NOMO-1 treated with DMSO at 0.1 percent for 48 hours (cell line): Measurements from ENCODE around the gene ZNF440.
"Not testable (repeated sequence)": the region's sequence is repeated elsewhere in the genome, so short reads cannot be mapped to it uniquely, and the experiment has no call there.

ENCODE experiments used
- DNase-seq: peaks from one replicate; lab custom pipeline; 2025; ENCODE audit not compliant: unreplicated experiment; lab: John Stamatoyannopoulos, UW

Gene ZNF440

DNA sequence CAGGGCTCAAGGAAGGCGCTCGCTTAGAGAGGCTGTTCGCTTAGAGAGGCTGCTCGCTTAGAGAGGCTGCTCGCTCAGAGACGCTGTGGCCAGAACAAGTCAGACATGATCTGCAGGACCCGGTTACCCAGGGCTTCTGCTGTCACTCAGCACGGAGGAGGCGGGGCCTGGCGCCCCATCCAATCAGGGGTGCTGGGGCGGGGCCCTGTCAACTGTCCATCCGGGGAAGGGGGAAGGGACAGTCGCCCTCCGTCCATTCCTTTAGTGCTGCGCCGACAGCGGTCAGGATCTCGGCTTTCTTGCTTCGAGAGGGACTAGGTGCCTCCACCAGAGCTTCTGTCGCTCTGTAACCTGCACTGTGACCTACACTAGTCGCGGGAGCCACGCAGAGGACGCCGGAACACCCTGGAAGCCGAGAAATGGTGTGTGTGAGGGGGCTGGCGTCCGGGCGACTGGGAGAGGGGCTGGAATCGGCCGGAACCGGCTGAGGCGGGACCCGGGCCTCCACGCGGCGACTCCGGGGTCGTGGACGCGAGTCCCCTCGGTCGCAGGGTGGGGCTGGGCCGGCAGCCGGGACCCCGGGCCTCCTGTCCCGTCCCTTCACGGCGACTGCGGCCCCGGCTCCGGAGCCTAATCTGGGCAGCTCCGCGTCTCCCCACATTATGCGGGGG lies at the start of gene ZNF440:
ZNF440 (plus strand) TSS at position 245 of the 671 bp plus-strand sequence; CDS start at position 420, 175 bp downstream.
- peak; percentile 92 for DNase-seq

DNA sequence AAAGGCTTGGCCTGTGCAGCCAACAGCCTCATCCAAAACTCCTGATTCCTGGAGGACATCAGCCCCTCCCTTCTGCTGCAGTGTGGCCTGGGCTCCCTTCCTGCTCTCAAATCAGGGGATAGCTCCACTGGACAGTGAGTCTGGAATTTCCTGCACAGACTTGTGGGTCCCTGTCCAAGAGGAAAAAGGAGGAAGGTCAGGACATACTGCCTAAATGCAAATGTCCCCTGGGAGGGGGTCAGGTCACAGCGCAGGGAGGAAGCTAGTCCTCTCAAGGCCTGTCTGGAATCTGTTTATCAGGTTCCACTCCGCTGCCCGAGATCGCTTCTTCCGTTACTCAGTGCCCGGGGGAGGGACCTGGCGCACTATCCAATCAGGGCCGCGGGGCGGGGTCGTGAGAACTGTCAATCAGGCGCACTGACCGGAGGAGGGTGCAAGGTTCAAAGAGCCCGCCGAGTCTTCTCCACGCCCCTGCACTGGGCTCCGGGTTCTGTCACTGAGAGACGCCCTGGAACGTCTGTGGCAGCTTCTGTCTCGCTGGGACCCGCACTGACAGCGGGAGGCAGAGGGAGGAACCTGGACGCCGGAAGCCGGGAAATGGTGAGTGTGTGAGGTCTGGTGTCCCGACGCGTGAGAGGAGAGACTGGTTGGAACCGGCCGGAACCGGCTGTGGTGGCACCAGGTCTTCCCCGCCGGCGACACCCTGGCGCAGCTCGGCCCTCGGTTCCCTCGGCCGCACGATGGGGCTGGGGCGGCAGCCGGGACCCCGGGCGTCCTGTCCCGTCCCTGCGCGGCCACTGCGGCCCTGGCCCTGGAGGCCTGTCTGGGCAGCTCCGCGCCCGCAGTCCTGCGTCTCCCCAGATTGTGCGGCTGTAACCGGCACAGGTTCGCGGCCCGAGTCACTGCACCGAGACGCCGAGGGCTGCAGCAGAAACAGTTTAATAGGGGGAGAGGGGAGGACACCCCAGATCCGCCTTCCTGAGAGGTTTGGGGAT lies 47.2 kb upstream of the ZNF440 start, which contains the start of gene ZNF441:
ZNF441 (plus strand) TSS at position 404 of the 995 bp plus-strand sequence; CDS start at position 598, 194 bp downstream.
- peak; percentile 92 for DNase-seq

DNA sequence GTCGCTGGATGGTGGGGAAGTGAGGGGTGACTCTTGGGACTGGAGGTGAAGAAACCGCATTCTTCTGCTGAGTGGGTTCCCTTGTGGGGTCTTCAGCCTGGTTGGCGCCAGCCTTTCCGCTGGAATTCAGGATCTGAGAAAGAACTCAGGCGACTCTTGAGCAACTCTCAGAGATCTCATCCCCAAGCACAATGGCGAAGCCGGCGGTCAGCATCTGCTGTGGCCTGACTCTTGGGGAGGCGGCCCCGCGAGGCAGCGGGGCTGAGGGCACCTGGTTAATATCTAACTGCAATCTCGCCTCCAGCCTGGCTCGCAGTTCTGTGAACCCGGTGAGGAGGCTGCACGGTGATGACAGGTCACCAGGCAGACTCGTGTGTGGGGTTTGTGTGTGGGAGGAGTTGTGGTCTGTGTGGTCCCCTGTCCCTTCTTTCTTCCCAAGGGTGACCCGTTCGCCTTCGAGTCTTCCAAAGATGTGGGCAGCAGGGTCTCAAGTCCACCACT lies 46.4 kb upstream of the ZNF440 start:
- peak; percentile 3 for DNase-seq

DNA sequence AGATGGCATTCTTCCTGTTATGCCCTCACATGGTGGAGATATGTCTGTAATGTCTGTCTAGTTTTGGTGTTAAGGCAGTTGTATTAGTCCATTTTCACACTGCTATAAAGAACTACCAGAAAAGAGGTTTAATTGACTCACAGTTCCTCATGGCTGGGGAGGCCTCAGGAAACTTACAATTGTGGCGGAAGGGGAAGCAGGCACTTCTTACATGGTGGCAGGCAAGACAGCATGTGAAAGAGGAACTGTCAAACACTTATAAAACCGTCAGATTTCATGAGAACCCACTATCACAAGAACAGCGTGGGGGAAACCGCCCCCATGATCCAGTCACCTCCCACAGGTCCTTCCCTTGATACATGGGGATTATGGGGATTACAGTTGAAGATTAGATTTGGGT lies 44.1 kb upstream of the ZNF440 start:
- no peak for DNase-seq

DNA sequence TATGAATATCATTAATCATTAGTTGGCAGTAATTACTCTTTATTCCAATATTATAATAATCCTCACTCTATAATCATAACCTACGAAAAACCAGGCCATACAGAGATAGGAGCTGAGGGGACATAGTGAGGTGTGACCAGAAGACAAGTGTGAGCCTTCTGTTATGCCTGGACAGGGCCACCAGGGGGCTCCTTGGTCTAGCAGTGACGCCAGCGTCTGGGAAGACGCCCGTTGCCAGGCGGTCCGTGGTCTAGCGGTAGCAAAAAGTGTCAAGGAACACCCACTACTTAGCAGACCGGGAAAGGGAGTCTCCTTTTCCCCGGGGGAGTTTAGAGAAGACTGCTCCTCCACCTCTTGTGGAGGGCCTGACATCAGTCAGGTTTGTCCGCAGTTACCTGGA lies 42.6 kb upstream of the ZNF440 start:
- not testable (repeated sequence) for DNase-seq

DNA sequence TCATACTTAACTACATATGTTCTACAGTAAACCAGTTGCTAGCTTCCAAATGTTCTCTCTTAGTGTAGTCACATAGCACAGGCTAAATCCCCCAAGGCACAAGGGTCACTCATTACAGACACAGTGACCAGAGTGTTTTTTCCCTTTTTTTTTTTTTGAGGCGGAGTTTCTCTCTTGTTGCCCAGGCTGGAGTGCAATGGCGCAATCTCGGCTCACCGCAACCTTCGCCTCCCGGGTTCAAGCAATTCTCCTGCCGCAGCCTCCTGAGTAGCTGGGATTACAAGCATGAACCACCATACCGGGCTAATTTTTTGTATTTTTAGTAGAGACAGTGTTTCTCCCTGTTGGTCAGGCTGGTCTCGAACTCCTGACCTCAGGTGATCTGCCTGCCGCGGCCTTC lies 37.4 kb upstream of the ZNF440 start:
- not testable (repeated sequence) for DNase-seq

DNA sequence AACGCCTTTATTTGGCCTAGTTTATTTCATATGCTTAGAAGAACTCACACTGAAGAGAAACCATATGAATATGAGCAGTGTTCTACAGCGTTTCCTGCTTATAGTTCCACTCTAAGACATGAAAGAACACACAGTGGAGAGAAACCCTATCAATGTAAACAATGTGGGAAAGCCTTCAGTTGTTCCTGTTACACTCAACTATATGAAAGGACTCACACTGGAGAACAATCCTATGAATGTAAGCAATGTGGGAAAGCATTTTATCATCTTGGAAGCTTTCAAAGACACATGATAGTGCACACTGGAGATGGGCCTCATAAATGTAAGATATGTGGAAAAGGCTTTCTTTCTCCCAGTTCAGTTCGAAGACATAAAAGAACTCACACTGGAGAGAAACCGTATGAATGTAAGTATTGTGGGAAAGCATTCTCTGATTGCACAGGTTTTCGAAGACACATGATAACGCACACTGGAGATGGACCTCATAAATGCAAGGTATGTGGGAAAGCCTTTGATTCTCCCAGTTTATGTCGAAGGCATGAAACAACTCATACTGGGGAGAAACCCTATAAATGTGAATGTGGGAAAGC lies 33.5 kb upstream of the ZNF440 start:
- no peak for DNase-seq

DNA sequence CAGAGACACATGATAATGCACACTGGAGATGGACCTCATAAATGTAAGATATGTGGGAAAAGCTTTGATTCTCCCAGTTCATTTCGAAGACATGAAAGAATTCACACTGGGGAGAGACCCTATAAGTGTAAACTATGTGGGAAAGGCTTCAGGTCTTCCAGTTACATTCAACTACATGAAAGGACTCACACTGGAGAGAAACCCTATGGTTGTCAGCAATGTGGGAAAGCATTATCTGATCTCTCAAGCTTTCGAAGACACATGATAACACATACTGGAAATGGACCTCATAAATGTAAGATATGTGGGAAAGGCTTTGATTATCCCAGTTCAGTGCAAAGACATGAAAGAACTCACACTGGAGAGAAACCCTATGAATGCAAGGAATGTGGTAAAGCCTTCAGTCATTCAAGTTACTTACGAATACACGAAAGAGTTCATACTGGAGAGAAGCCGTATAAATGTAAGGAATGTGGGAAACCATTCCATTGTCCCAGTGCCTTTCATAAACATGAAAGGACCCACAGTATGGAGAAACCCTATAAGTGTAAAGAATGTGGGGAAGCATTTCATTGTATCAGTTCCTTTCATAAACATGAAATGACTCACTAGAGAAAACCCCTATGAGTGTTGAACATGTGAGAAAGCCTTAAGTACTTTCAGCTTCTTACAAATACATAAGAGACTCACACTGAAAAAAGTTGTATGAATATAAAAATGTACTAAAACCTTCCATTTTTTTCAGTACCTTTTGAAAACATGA lies 32.6 kb upstream of the ZNF440 start:
- DNase-seq = no peak

DNA sequence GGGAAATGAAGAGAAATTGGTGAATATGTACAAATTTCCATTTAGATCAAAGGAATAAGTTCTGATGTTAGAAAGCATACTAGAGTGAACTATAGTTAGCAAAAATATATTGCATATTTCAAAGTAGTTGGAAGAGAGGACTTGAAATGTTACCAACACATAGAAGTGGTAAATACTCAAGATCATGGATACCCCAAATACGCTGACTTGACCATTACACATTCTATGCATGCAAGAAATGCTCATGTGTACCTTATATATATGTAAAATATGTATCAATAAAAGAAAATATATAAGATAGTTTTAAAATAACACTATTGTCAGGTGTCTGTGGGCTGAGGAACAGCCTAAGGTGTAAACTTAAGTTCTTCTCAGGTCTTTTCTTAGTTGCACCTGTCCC lies 30.3 kb upstream of the ZNF440 start:
- DNase-seq = no peak

DNA sequence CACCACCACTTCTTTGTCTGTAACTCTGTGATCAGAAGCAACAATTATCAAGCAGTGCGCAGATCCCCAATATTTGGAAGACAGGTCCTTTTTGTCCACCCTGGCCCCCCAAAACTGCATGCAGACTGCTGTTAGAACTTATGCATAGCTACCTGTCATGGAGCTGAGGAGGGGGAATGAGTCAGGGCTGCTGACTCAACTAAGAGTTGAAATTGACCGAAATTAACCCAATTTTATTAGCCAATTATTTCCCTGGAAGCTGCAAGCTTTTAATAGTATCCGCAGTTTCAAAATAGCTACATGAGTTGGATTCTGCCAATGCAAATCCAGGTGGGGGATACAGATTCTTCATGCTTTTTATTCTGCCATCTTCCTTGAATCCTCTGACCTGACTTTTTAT lies 29.7 kb upstream of the ZNF440 start:
- no peak for DNase-seq

DNA sequence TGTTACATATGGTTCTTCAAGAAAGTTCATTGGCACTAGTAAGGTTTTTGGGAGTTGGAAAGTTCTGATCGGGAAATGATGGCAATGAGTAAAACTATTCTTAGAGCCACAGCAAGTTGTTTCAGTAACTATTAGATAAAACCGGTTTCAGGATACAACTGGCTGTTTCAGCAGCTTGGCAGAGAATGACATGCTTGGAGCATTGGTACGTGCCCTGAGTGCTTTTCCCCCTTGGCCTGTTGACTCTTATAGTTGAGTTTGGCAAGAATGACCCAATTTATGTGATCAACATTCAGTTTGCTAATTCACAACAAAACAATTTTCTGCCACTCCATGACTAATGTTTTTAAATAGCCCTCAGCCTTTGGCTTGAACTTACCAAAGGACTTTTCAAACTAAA lies 26.5 kb upstream of the ZNF440 start:
- DNase-seq = no peak

DNA sequence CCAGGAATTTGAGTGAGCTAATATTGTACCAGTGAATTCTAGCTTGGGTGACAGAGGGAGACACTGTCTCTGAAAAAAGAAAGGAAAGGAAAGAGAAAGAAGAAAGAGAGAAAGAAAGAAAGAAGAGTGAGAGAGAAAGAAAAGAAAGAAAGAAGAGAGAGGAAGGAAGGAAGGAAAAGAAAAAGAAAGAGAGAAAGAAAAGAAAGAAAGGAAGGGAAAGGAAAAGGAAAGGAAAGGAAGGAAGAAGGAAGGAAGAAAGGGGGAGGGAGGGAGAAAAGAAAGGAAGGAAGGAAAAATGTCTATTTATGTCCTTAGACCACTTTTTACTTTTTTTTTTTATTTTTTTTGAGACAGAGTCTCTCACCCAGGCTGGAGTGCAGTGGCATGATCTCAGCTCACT lies 21.1 kb upstream of the ZNF440 start:
- DNase-seq = no peak

DNA sequence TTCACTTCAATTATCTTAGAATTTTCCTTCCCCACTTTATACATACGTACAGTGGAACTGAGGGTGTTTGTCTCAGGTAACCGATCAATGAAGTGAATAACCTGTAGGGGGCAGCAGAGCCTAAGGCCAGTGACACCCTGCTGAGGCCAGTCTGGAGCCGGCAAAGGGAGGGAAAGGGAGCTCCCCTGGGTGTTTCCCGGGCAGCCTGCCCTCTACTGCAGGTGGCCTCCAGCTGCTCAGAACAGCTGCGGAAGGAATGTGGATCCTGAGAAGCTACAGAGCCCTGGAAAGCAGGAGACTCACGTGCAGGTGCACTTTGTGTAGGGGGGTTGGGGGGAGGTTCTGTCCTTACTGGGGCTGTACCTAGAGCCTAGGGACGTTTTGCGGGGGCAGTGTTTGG lies 16.6 kb upstream of the ZNF440 start:
- DNase-seq = peak; percentile 75

DNA sequence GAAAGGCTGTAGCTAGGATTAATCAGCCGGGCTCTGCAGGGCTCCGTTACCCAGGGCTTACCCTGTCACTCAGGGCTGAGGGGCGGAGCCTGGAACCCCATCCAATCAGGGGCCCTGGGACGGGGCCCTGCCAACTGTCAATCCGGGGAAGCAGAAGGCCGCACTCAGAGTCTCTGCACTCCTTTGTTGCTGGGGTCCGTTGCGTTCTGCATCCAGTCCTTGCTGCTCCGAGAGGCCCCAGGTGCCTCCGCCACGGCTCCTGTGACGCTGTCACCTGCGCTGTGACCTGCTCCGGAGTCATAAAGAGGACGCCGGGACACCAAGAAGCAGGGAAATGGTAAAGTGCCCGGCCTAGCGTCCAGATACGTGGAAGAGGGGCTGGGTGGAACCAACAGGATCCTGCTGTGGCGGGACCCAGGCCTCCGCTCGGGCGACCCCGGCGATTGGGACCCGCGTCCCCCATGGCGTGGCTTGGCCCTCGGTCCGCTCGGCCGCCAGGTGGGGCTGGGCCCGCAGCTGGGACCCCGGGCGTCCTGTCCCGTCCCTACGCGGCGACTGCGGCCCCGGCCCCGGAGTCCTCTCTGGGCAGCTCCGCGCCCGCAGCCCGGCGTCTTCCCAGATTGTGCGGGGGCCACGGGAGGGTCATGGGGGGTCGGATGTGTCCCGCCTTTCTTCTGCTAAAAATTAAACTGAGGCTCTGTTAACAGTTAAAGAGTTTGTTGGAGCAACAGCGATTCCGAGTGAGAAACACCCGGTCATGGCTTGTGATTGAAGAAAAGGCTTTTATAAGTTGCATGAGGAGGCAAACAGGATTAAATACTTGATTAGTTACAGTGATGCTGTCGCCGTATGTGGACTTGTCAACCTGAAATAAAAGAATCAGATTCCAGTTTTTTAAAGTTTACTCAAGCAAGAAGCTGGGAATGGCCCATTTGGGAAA lies 15.4 kb upstream of the ZNF440 start, which contains the start of gene ZNF491:
ZNF491 (plus strand) TSS at position 133 of the 940 bp plus-strand sequence. CDS start 7,431 bp downstream, outside the sequence.
- peak; percentile 60 for DNase-seq

DNA sequence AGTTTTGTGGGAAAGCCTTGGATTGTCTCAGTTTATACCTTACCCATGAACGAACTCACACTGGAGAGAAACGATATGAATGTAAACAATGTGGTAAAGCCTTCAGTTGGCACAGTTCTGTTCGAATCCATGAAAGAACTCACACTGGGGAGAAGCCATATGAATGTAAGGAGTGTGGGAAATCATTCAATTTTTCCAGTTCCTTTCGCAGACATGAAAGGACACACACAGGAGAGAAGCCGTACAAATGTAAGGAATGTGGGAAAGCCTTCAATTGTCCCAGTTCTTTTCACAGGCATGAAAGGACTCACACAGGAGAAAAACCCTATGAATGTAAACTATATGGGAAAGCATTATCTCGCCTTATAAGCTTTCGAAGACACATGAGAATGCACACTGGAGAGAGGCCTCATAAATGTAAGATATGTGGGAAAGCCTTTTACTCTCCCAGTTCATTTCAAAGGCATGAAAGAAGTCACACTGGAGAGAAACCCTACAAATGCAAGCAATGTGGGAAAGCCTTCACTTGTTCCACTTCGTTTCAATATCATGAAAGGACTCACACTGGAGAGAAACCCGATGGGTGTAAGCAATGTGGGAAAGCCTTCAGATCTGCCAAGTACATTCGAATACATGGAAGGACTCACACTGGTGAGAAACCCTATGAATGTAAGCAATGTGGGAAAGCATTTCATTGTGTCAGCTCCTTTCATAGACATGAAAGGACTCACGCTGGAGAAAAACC lies 7.5 kb upstream of the ZNF440 start:
- DNase-seq = no peak

DNA sequence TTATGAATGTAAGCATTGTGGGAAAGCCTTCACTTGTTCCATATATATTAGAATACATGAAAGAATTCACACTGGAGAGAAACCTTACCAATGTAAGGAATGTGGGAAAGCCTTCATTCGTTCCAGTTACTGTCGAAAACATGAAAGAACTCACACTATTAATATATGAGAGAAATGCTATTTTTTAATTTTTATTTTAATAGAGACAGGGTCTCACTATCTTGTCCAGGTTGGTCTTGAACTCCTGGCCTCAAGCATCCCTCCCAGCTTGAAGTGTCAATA lies 7.0 kb upstream of the ZNF440 start:
- DNase-seq = no peak

DNA sequence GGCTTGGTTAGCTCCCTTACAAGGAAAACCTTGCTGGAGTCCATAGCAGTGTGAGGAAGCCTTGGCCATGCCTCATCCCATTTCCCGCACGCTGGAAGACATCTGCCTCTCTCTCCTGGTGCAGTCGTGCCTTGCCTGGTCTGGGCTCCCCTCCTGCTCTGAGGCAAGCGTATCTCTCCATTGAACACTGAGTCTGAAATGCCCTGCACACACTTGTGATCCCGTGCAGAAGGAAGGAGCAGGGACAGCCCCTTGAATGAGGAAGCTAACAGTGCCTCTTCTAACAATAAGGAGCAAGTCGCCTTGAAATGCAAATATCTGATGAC lies 407 bp upstream of the ZNF440 start:
- no peak for DNase-seq

DNA sequence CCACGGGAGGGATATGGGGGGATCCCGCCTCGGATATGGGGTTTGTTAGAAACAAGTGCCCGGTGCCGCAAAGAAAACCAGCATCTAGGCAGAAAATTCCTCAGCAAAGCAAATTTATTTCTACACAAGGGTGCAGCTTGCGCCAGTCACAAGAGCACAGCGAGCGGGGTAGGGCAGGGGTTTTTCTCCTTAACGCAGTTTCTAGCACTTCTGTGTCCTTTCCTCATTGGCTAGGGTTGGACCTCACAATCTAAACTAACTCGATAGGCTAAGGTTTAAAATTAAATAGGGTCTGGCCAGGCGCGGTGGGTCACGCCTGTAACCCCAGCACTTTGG lies 595 bp downstream of the ZNF440 start:
- DNase-seq = no peak

DNA sequence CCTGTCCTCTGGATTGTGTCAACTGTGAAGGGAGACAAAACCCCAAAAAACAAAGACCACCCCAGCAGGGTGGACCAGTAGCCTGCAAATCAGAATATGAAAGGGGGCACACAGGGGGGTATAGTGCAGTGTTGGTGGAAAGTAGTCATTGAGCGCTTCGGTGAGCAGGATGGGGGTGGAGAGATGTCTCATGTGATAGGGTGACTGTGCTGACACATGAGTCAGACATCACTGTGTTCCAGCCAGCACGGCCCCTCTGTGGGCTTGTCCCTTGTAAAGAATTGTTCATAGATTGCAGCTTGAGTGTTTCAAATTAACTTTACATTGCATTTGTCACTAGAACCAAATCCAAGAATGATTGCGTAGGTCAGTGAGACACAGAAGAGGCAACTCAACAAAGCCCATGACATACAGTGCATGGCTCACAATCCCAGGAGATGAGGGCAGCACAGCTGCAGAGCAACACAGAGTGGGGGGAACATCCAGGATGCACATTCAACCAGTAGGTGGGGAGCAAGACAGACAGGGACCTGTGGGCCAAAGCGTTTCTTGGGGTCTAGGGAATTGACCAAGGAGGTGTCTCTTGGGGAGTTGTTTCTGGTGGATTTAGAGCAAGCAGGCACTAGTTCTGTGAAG lies 7.5 kb downstream of the ZNF440 start:
- no peak for DNase-seq
